H9 (cell line): ENCODE data around the gene G2E3. TPM values are rescaled to one million over a fixed set of nuclear protein-coding genes. Genes with fewer than 3 reads are reported as not detected.

Experiments used
- DNase-seq: peaks from one replicate; pipeline ENCODE4 v3.0.0-alpha.2; 2017
- H2AFZ ChIP-seq: one replicate; pipeline ENCODE4 v1.6.1; 2013; ENCODE audit warnings: mild to moderate bottlenecking, low read length, control low read depth, moderate library complexity
- H2AK5ac ChIP-seq: 2 replicates; pipeline ENCODE4 v1.6.1; 2013; ENCODE audit warnings: low read length, control low read depth, mixed read lengths; ENCODE audit not compliant: insufficient read length
- H2BK120ac ChIP-seq: one replicate; pipeline ENCODE4 v1.6.1; 2013; ENCODE audit warnings: low read depth, mild to moderate bottlenecking, low read length, control low read depth, inconsistent platforms; ENCODE audit not compliant: poor library complexity, severe bottlenecking
- H2BK12ac ChIP-seq: 2 replicates; pipeline ENCODE4 v1.6.1; 2013; ENCODE audit warnings: low read length, control low read depth, mixed read lengths, low read depth; ENCODE audit not compliant: insufficient read length
- H2BK15ac ChIP-seq: 2 replicates; pipeline ENCODE4 v1.6.1; 2013; ENCODE audit warnings: low read depth, low read length, control low read depth
- H2BK20ac ChIP-seq: one replicate; pipeline ENCODE4 v1.6.1; 2013; ENCODE audit warnings: low read depth, mild to moderate bottlenecking, low read length, control low read depth, inconsistent platforms; ENCODE audit not compliant: poor library complexity, severe bottlenecking
- H2BK5ac ChIP-seq: 2 replicates; pipeline ENCODE4 v1.6.1; 2013; ENCODE audit warnings: low read length, control low read depth, mixed read lengths; ENCODE audit not compliant: insufficient read length
- H3K14ac ChIP-seq: 2 replicates; pipeline ENCODE4 v1.6.1; 2013; ENCODE audit warnings: low read length, control low read depth; ENCODE audit not compliant: insufficient read depth
- H3K18ac ChIP-seq: 2 replicates; pipeline ENCODE4 v1.6.1; 2013; ENCODE audit warnings: low read depth, mild to moderate bottlenecking, mixed read lengths, low read length, control low read depth; ENCODE audit not compliant: insufficient read length
- H3K23ac ChIP-seq: 2 replicates; pipeline ENCODE4 v1.6.1; 2013; ENCODE audit warnings: low read length, control low read depth, mixed read lengths, low read depth; ENCODE audit not compliant: insufficient read length
- H3K23me2 ChIP-seq: 2 replicates; pipeline ENCODE4 v1.6.1; 2013; ENCODE audit warnings: low read depth, mild to moderate bottlenecking, mixed read lengths, low read length, control low read depth; ENCODE audit not compliant: insufficient read length, poor library complexity, severe bottlenecking
- H3K27ac ChIP-seq: 2 replicates; pipeline ENCODE4 v1.5.1; 2013; ENCODE audit warnings: low read length, control low read depth, mixed read lengths, low read depth; ENCODE audit not compliant: insufficient read length
- H3K27me3 ChIP-seq: 2 replicates; pipeline ENCODE4 v1.6.1; 2013; ENCODE audit warnings: low read length, control low read depth, inconsistent platforms; ENCODE audit not compliant: insufficient read depth
- H3K4ac ChIP-seq: 2 replicates; pipeline ENCODE4 v1.6.1; 2013; ENCODE audit warnings: low read depth, mild to moderate bottlenecking, control low read depth, inconsistent platforms, low read length, moderate library complexity
- H3K4me1 ChIP-seq: 2 replicates; pipeline ENCODE4 v1.6.1; 2013; ENCODE audit warnings: low read length, control low read depth, inconsistent platforms; ENCODE audit not compliant: insufficient read depth
- H3K4me2 ChIP-seq: 2 replicates; pipeline ENCODE4 v1.6.1; 2013; ENCODE audit warnings: low read length, control low read depth, mixed read lengths; ENCODE audit not compliant: insufficient read length, insufficient read depth
- H3K56ac ChIP-seq: 2 replicates; pipeline ENCODE4 v1.6.1; 2013; ENCODE audit warnings: low read depth, mild to moderate bottlenecking, mixed read lengths, low read length, control low read depth; ENCODE audit not compliant: insufficient read length
- H3K79me1 ChIP-seq: 2 replicates; pipeline ENCODE4 v1.6.1; 2013; ENCODE audit warnings: low read depth, mild to moderate bottlenecking, moderate library complexity, low read length, control low read depth, inconsistent platforms; ENCODE audit not compliant: insufficient read depth, poor library complexity, severe bottlenecking
- H3K79me2 ChIP-seq: 2 replicates; pipeline ENCODE4 v1.6.1; 2013; ENCODE audit warnings: low read length, control low read depth, inconsistent platforms; ENCODE audit not compliant: insufficient read depth
- H3K9ac ChIP-seq: 2 replicates; pipeline ENCODE4 v1.6.1; 2013; ENCODE audit warnings: low read length, control low read depth, mixed read lengths; ENCODE audit not compliant: insufficient read length; ENCODE audit errors: extremely low read depth
- H3K9me3 ChIP-seq: one replicate; pipeline ENCODE4 v1.6.1; 2013; ENCODE audit warnings: low read depth, low read length, inconsistent platforms; ENCODE audit not compliant: control insufficient read depth
- H3T11ph ChIP-seq: one replicate; pipeline ENCODE4 v1.6.1; 2013; ENCODE audit warnings: mild to moderate bottlenecking, low read length, control low read depth, inconsistent platforms
- H4K20me1 ChIP-seq: one replicate; pipeline ENCODE4 v1.6.1; 2013; ENCODE audit not compliant: control insufficient read depth, insufficient read length, insufficient read depth
- H4K5ac ChIP-seq: 2 replicates; pipeline ENCODE4 v1.6.1; 2013; ENCODE audit warnings: low read depth, mild to moderate bottlenecking, mixed read lengths, low read length, control low read depth; ENCODE audit not compliant: insufficient read length
- H4K8ac ChIP-seq: replicated peaks from 2 replicates; pipeline ENCODE4 v1.6.1; 2013; ENCODE audit warnings: low read length, control low read depth, mixed read lengths, low read depth; ENCODE audit not compliant: insufficient read length
- H4K91ac ChIP-seq: 2 replicates; pipeline ENCODE4 v1.6.1; 2013; ENCODE audit warnings: low read depth, mild to moderate bottlenecking, moderate library complexity, mixed read lengths, low read length, control low read depth; ENCODE audit not compliant: insufficient read length
- H3K27ac Mint-ChIP-seq, 3 experiments: 2 replicates in 2 of 3; 3 replicates in 1 of 3; pipeline ENCODE4 v1.8.0; 2020 to 2021; ENCODE audit warnings: mixed read lengths in 3 of 3, mild to moderate bottlenecking in 1 of 3, moderate library complexity in 1 of 3
- H3K27me3 Mint-ChIP-seq: 2 replicates; pipeline ENCODE4 v1.8.0; 2021; ENCODE audit warnings: low read depth, mild to moderate bottlenecking, moderate library complexity, mixed read lengths
- H3K36me3 Mint-ChIP-seq, 3 experiments: 2 replicates in 2 of 3; 3 replicates in 1 of 3; pipeline ENCODE4 v1.8.0; 2020 to 2021; ENCODE audit warnings: low read depth in 3 of 3, mixed read lengths in 3 of 3; ENCODE audit not compliant: insufficient read depth in 1 of 3
- H3K4me1 Mint-ChIP-seq, 2 experiments: 2 replicates each; pipeline ENCODE4 v1.8.0; 2020; ENCODE audit warnings: mixed read lengths in 2 of 2
- H3K4me3 Mint-ChIP-seq, 2 experiments: 2 replicates in 1 of 2; 3 replicates in 1 of 2; pipeline ENCODE4 v1.8.0; 2020 to 2021; ENCODE audit warnings: mild to moderate bottlenecking in 2 of 2, mixed read lengths in 2 of 2, moderate library complexity in 1 of 2
- H3K9me3 Mint-ChIP-seq, 2 experiments: 2 replicates in 1 of 2; 3 replicates in 1 of 2; pipeline ENCODE4 v1.8.0; 2020; ENCODE audit warnings: mild to moderate bottlenecking in 2 of 2, mixed read lengths in 2 of 2, moderate library complexity in 1 of 2
- CTCF ChIP-seq: fragments of 200-600 bp; sonication (generic); conservative IDR thresholded peaks from 3 replicates; pipeline ENCODE4 v1.8.0; 2021; ENCODE audit warnings: antibody characterized with exemption, mild to moderate bottlenecking
- WGBS: extraction: QIAGEN DNeasy Blood & Tissue Kit; methylation state at CpG from one replicate; pipeline ENCODE4 v1.1.7; 2013; ENCODE audit warnings: missing lambda C conversion rate, low lambda C conversion rate, mixed read lengths; ENCODE audit not compliant: insufficient read length; ENCODE audit errors: extremely low coverage; 5-methylcytosine and 5-hydroxymethylcytosine counted together
- total RNA-seq: library from RNA; stranded (reverse); gene quantifications from 2 replicates; pipeline ENCODE4 v1.2.1, GENCODE V29; 2021

G2E3 gene
- total RNA-seq, 1 experiment from 2014 or later = 49.2 TPM

DNA sequence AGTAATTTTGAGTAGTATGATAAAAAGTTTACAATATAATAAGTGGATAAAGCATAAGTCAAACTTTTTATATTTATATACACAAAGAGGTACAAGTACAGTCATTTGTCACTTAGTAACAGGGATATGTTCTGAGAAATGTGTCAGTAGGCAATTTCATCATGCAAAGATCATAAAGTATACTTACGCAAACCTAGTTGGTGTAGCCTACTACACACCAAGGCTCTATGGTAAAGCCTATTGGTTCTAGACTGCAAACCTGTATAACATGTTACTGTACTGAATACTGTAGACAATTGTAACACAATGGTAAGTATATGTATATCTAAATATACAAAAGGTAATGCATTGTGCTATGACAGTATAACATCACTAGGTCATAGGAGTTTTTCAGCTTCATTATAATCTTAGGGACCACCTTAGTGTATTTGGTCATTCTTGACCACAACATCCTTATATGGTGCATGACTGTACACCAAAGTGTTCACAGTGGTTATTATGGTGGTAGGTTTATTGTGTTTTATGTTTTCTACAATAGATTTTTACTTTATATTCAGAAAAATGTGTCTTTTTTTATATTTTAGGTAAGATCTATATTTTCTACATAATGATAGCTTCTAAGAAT is 48.3 kb downstream of the G2E3 start:
- Histone ChIP-seq H3K27ac (no peak overlapping the region), H3K9me3 (no peaks in the 10 kb centered on the region), H2BK20ac (no peak overlapping the region), H3K4me1 (no peaks in the 10 kb centered on the region), H4K20me1 (no peaks in the 10 kb centered on the region), H2BK15ac (no peak overlapping the region), H3K4me2 (no peak overlapping the region), H4K91ac (no peak overlapping the region), H2BK5ac (no peak overlapping the region), H3K79me1 (no peaks in the 10 kb centered on the region), H2AK5ac (no peak overlapping the region), H4K8ac (no peak overlapping the region), H3K9ac (no peak overlapping the region), H4K5ac (no peak overlapping the region), H3K23me2 (no peaks in the 10 kb centered on the region), H2BK120ac (no peak overlapping the region), H2BK12ac (no peak overlapping the region), H3K23ac (no peak overlapping the region), H3K14ac (no peak overlapping the region), H3T11ph (no peak overlapping the region), H3K4ac (no peak overlapping the region), H3K27me3 (no peaks in the 10 kb centered on the region), H3K18ac (no peak overlapping the region), H2AFZ (no peak overlapping the region), H3K56ac (no peak overlapping the region), H3K79me2 (no peaks in the 10 kb centered on the region)
- no peak overlapping the region for H3K27ac Mint-ChIP-seq
- H3K27me3 Mint-ChIP-seq = no peaks in the 10 kb centered on the region
- DNase-seq = no peak
- no peaks in the 10 kb centered on the region for H3K9me3 Mint-ChIP-seq
- H3K4me1 Mint-ChIP-seq = no peaks in the 10 kb centered on the region
- peaks cover 7 to 60% (median 48%) of the 10 kb centered on the region in 3 experiments; a peak in 6 of 7 replicates for H3K36me3 Mint-ChIP-seq
- WGBS = no CpG with 5 or more reads among the region's 1 CpG
- no peak for TF ChIP-seq CTCF
- H3K4me3 Mint-ChIP-seq = no peak overlapping the region
